Measurements from ENCODE around the gene TMPRSS11B.
"Not testable (repeated sequence)": the region's sequence is repeated elsewhere in the genome, so short reads cannot be mapped to it uniquely, and the experiment has no call there.

The TMPRSS11B gene

GRCh38 chr4:68216501-68216900, 29.0 kb downstream of the TMPRSS11B start:
- DNase-seq: no peak

- DNase-seq: no peak
Observed at GRCh38 chr4:68209003-68209402, 36.5 kb downstream of the TMPRSS11B start.

DNA sequence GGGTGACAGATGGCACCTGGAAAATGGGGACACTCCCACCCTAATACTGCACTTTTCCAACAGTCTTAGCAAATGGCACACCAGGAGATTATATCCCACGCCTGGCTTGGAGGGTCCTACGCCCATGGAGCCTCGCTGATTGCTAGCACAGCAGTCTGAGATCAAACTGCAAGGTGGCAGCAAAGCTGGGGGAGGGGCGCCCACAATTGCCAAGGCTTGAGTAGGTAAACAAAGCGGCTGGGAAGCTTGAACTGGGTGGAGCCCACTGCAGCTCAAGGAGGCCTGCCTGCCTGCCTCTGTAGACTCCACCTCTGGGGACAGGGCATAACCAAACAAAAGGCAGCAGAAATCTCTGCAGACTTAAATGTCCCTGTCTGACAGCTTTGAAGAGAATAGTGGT, 51.2 kb downstream of the TMPRSS11B start:
- DNase-seq: not testable (repeated sequence)

- no peak for DNase-seq
Observed at GRCh38 chr4:68193194-68193593, 52.3 kb downstream of the TMPRSS11B start.

- DNase-seq: no peak
Observed at GRCh38 chr4:68187145-68187544, 58.3 kb downstream of the TMPRSS11B start.

DNA sequence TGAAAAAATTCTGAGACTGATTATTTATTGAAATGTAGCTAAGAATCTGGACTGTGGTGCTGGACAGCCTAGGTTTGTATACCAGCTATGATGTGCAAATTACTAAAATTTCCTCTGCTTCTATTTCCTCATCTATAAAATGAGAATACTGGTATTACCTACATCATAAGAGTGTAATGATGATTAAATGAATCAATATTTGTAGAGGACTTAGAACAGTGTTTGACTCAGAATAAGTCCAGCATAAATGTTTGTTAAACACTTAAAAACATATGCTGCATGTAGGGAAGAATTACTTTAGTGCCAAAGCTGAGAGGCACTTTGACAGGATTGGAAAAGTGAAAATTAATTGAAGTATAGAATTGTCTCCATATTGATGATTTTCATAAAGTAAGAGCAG, 60.6 kb downstream of the TMPRSS11B start:
- no peak for DNase-seq

DNA sequence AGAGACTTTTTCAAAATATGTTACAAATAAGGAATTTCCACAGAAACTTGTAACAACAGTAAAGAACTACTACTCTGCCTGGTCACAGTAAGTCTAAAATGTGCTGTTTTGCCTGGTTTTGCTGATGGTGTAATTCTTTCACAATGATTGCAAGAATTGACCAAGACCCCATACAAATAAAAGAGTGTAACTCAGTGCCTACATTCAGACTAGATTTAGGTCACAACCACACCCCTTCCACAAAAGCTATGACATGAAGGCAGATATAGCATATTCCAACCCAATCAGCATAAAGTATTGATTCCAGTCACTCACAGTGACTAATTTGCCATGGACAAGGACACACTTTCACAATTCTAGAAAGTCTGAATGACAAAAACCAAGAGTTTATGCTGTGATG, 62.1 kb downstream of the TMPRSS11B start:
- no peak for DNase-seq

- DNase-seq: no peak
Observed at GRCh38 chr4:68182382-68182820, 63.1 kb downstream of the TMPRSS11B start.

GRCh38 chr4:68180849-68181526, 64.5 kb downstream of the TMPRSS11B start:
- DNase-seq: no peak

DNA sequence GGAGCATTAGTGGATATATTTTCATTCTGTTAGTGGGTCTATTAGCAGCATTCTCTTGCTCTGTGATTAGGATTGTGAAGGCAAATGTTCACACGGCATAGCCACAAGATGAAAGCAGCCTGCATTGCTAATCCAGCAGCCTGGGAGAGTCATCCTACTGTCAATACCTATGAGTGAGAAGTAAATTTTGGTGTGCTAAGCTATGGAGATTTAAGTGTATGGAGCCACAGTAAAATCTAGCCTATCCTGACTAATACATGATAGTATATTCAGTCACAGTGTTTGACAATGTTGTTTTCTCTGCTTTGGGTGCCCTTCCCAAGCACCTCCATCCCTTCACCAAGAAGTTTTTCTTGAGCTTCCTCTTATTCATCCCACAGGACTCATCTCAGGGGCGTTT, 68.6 kb downstream of the TMPRSS11B start:
- no peak for DNase-seq
